GM19452 (cell line): Measurements from ENCODE around the gene CCDC192.
A peak's percentile ranks its signal among the peaks of the same experiment; 100 is the strongest.
"Not testable (repeated sequence)": the region's sequence is repeated elsewhere in the genome, so short reads cannot be mapped to it uniquely, and the experiment has no call there.

Experiments used
- ATAC-seq: cut with Tn5 transposase; IDR thresholded peaks from one replicate; pipeline ENCODE4 v1.9.1; 2021; ENCODE audit not compliant: unreplicated experiment

CCDC192 gene

DNA sequence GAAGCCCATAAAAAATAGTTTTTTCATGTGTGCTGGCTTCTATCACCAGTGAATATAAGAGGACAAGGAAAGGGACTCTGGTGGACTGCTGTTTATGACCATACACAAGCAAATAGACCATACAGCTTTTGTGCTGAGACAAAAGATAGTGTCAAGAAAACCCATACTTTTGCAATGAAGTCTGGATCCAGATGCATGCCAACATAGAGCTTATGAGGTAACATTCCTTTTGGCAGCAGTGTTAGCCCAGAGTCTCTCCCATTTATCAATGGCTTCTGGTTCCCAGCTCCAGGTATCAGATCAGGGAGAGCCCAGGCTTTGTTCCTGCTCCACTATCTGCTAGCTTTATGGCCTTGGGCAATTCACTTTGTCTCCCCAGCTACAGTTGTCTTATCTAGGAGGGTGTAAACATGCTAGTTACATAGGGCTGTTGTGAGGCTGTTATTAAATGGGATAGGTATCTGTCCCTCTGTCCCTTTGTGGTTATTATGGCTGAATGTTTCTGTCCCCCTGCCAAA, 55.6 kb downstream of the CCDC192 start:
- no peak for ATAC-seq

DNA sequence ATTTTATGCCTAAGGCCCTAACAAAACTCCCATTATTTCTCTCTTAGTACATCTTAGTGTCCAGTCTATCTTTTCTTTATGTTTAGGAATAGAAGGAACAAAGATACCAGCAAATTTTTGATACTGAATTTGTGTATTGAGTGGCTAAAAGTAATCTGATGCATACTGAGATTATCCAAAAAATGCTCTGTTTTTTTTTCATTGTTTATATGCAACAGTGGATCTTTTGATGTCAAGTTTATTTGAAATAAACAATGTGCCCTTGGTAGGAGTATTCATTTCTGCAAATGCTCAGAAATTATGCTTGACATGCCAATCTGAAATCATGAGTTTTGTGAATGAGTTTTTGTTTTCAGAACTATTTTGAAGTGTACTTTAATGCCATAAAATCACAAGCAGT, 58.7 kb downstream of the CCDC192 start:
- no peak for ATAC-seq

DNA sequence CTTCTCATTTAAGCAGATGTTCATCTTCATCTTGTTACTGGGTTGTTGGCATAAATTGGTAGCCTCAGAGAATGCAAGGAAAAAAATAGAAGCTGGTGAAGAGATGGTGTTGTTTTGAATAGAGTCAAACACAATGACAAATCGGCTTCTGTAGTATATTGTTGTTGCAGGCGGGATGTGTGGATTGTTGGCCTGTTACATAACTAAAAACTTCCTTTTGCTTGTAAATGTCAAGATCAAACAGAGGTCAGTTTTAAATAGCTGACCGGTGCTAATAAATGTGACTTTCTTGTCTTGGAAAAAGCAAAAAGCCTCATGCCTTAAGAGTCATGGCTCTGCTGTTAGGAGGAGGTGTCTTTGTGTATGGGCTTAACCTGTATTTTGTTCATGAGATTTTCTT, 59.2 kb downstream of the CCDC192 start:
- no peak for ATAC-seq

DNA sequence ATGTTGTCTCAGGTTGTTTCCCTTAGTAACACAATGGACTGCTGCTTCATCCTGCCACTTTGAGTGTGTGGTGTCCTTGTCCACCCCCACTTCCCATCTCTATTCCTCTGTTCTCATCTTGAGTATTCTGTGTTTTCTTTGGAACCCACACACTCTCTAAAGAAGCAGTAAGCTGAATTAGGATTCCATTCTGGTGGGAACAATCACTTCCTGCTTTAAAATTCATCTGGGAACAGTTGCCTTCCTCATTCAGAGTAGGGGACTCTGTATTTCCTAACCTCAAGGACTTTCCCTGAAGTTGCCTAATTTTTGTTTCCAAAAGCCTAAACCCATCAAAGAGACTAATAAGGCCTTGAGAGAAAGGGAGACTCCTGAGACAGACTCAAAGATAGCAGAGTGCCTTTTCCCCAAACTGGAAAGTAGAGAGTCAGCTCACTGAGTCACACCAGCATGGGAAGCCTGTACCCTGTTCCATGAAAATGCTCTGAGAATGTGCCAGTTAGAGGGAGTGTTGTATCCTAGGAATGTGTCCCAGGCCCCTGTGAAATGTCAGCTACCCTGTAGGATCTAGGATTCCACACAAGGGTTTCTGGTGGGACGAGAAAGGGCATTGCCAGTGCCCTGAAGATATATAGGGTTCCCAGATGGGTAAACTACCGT, 63.6 kb downstream of the CCDC192 start:
- ATAC-seq = no peak

DNA sequence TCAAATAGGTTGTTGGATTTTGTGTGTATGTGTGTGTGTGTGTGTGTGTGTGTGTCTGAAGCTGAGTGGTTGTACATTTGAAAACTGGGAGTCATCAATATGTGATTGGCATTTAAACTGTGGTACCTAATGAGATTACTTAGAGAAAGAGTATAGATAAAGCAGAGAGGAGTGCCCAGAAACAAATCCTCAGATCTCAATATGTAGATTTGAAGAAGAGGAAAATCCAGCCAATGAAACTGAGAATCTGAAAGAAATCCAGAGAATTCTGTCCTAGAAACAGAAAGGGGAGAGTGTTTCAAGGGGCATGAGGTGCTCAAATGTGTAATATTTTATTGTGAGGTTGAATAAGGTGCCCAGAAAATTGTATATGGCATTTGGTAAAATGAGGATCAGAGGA, 66.2 kb downstream of the CCDC192 start:
- no peak for ATAC-seq

DNA sequence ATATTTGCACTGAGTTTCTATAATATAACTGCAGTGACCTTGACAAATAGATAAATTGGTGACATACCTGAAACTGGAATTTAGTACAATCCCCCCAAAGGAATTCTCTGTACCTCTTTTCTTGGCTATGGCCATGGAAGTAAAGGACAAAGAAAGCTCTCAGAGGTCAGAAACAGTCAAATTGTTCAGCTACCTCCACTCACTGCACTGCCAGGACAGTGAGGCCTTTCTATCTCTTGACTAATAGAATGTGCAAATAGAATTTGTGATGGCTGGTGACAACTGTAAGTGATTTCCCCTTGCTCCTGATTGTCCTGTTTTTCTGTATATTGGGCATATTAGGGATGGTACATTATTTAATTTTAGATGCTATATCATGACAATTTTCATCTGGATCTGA, 67.1 kb downstream of the CCDC192 start:
- no peak for ATAC-seq

DNA sequence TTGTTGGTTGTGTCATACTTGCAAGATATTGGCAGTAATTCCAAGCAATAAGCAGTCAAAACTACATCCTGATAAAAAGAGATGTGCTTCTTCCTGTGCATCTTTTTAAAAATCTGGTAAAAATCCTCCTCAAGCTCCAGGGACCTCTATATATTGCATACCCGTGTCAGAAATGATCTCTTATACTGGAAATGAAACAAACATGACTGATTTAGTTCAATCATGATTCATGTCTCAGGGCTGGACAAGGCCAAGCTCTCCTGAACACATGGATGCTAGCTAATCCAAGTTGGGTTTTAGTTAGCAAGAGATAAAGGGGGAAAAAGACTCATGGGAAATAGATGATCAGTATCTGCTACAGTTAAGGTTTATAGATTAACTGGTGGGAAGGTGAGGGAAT, 69.3 kb downstream of the CCDC192 start:
- no peak for ATAC-seq

DNA sequence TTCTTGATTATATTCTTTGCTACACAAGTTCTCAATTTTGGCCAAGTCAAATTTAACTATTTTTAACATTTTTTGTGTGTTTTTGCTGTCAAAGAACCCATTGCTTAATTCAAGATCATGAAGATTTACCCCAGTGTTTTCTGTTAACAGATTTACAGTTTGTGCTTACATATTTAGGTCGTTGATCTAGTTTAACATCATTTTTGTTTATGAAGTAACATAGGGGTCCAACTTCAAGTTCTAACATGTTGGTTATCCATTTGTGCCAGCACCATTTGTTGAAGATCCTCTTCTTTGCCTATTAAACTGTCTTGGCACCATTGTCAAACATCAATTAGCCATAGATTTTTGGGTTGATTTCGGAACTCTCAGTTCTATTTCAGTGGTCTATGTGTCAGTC, 71.0 kb downstream of the CCDC192 start:
- no peak for ATAC-seq

DNA sequence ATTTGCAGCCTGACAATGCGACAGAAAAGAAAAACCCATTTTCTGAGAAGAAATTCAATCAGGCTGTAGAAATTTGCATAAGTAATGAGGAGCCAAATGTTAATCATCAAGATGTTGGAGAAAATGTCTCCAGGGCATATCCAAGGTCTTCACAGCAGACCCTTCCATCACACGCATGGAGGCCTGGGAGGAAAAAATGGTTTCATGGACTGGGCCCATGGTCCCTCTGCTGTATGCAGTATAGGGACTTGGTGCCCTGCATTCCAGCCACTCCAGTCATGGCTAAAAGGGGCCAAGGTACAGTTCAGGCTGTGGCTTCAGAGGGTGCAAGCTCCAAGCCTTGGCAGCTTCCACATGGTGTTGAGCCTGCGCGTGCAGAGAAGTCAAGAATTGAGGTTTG, 73.3 kb downstream of the CCDC192 start:
- no peak for ATAC-seq

DNA sequence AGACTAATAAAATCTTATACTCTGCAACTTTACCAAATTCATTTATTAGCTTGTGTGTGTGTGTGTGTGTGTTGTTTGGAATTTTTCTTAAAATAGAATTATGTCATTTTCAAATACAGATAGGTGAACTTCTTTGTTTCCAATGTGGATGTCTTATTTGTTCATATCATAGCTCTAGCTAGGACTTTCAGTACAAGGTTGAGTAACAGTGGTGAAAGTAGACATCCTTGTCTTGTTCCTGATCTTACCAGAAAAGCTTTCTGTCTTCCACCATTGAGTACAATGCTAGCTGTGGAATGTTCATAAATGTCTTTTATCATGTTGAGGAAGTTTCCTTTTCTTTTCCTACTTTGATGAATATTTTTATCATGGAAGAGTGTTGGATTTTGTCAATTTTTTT, 74.8 kb downstream of the CCDC192 start:
- ATAC-seq = no peak

DNA sequence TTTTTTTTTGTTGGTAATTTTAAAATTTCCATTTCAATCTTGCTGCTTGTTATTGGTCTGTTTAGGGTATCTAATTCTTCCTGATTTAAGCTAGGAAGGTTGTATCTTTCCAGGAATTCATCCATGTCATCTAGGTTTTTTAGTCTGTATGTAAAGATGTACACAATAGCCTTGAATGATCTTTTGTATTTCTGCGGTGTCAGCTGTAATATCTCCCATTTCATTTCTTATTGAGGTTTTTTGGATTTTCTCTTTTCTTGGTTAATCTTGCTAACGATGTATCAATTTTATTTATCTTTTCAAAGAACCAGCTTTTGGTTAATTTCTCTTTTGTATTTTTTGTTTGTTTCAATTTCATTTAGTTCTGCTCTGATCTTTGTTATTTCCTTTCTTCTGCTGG, 79.3 kb downstream of the CCDC192 start:
- ATAC-seq = not testable (repeated sequence)

DNA sequence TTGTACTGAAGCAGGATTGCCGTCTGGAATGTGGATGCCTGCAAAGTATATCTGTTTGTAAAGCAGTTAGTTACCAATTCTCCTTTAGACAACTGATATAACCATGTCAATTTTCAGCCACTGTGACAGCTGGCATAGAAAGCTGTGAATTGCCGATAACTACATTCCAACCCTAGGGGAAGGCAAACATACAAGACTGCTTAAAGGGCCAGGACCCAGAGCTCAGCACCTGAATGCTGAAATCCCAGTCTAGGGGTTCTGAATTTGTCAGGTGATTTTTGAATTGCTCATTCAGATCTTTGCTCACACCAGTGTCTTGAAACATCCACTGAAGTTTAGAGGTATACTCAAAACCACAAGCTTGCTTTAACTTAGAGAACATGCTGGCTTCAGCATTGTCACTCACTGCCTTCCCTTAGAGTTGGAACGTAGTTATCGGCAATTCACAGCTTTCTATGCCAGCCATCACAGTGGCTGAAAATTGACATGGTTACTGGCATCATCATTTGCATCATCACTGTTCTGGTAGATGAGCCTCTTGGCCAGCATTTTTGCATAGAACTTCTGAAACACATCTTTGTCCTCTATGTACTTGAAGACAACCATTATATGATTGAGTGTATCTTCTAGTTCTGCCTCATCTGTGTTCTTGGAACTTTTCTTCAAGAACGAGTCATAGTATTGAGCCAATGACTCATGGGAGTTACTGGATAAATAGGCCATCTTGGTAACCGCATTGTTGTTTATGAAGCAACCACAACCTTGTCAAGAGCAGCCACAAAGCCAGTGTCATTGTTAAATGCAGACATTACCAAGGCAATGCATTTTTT, 82.1 kb downstream of the CCDC192 start:
- peak; percentile 75 for ATAC-seq

DNA sequence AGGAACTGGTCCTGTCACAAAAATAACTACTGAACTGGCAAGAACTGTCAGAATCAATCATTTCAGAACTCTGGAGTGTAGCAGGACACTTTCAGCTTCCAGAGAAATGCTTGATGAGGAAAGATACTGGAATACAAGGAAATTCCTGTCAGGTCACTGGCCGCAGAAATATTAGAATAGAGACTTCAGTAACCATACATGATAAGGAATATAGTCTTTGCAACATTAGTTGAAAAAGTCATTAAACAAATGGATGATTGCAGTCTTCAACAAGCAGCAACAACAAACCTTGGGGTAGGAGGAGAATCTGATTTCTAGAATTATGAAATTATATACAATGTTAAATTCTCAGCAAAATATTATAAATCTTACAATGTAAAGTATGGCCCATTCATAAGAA, 88.2 kb downstream of the CCDC192 start:
- ATAC-seq = no peak

DNA sequence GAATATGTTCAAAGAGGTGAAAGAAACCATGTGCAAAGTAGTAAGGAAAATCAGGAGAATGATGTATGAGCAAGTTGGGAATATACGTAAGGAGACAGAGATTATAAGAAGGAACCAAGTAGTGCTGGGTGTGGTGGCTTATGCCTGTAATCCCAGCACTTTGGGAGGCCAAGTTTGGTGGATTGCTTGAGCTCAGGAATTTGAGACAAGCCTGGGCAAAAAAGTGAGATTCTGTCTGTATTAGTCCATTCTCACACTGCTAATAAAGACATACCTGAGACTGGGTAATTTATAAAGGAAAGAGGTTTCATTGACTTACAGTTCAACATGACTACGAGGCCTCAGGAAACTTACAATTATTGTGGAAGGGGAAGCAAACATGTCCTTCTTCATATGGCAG, 88.7 kb downstream of the CCDC192 start:
- not testable (repeated sequence) for ATAC-seq

DNA sequence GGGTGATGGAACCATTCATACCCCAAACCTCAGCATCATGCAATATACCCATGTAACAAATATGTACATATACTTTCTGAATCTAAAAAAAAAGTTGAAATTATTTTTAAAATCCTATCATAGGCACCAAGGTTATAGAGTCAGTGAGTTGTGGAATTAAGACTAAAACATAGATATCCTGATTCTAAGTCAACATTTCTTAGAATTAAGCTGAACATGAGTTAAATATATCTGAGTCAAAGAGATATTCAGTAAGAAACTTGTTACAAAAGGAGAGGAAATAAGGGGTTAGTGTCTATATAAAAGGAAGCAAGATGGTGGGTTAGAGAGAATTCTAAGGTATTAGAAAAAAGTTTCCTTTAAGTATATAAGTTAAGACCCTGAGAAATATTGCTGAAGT, 89.9 kb downstream of the CCDC192 start:
- ATAC-seq = no peak

DNA sequence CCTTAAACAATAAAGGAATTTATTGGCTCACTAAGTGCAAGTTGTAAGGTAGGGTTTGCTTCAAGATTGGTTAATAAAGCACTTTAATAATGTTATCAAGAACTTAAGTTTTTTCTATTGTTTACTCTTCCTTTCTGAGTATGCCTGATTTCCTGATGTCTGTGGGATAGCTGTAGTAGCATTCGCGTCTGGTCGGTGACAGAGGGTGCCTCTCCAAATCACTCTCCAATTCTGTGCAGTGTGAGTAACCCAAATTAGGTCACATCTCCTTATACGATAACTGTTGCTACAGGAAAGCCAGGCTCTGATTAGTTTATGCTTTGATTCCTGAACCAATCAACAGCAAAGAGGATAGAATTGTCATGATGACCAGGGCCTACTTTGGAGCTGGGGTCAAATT, 90.7 kb downstream of the CCDC192 start:
- no peak for ATAC-seq

DNA sequence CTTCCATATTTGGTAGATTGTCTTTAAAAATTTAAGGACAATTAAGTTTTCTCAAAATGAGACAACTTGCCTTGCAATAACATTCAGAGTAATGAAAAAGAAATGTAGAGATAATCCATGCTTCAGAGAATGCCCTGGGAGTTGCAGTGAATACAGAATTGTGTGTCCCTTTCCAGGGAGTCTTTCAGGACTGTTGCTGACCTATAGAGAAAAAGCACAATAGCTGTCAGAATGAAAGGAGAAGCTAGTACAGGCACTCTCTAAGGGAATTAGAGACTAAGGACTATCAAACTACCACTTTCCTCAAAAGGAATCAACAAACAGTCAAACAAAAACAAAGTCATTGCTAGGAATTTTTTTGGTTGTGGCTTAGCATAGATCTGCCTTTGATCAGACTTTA, 93.0 kb downstream of the CCDC192 start:
- no peak for ATAC-seq

DNA sequence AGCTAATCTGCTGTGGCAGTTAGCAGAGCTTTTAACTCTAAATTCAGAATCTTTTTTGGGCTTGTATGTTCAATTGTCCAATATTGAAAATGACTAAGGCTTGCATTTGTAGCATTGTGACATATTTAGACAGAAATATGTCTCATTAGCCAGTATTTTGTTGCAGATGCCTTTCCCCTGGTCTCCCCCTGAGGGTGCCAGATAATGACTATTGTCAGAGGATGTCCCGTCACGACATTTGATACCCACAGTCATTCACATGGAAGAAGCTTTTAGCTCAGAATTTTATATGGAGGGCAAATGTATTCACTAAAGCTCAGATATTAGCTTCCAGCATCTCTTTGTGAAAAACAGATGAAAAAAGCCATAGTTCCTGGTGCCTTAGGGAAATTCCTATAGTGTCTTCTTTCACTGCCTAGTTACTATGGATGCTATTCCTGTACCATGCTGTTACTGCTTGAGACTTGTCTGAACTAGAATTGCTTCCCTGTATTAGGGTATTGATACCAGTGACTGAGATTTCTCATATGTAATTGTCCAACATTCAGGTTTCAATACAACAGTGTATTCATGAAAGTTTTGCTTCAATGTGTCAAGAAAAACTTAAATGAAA, 96.2 kb downstream of the CCDC192 start:
- ATAC-seq = no peak

DNA sequence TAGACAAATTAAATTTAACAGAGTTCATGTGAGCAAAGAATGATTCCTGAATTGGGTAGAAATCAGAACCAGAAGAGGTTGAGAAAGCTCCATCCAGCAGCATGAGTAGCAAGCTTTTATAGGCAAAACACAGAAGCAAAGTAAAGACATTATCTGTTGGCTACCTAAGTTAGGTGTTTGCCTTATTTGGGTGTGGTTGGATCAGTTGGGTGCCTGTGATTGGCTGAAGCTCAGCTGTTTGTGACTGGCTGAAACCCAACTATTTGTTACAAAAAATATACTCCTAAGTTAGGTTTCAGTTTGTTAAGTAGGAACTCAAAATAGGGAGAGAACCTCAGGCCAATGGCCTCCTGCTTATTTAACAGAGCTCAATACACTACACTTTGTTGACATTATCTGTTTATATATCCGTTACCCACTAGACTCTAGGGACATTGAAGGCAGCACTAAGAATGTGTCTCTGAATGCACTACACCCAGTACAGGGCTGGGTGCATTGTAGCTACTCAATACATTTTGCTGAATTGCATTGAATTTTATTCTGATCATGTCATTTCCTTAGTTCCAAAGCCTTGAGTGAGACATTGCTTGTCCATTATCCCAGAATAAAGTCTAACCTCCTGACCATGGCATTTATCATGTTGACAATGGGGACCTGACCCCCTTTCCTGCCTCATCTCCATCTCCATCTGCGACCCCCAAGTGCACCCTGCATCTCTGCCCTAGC, 98.7 kb downstream of the CCDC192 start:
- ATAC-seq = no peak

DNA sequence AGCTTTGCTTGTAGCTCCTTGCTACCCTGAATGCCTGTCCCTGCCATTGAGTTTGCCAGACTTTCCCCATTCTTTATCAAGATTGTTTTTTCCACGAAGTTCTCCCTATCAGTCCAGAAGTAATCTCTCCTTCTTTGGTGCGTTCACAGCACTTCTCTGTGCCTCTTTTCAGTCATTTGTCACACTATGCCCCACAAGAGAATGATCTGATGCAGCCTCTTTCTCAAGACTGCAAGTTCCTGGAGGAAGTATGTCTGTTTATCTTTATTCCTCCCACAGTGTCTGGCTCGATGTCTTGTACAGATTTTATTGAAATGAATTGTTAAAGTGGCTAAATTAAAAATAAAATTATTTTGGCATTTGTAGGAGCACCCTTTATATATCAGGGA, 99.3 kb downstream of the CCDC192 start:
- ATAC-seq = no peak

DNA sequence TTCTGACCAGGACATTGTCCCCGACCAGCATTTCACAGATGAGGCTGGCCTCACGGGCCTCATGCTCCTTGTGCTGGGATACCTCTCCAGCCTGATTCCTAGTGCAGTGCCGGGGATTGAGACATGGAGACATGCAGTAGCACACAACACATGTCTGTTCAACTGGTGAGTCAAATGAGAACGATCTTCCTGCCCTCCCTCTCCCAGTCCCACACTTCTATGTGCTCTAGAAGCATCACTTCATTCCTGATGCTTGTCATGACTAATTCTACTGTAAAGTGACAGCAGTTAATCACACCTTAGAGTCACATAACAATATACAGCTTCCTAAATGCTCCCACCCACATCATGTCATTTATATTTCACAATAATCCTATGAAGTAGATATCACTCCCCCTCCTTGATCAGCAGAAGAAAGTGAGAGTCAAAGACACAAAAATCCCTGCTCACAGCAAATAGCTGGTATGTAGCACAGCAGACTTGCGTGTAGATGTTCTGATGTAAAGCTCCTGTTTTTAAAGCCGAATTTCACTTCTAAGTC, 101.8 kb downstream of the CCDC192 start:
- no peak for ATAC-seq
